Activated CD4-positive, alpha-beta T cell treated with anti-CD3 and anti-CD28 coated beads, Interleukin-2, amount 10 ng/mL, durations not matched to agents 24 days and 14 days (primary cell): ENCODE data around the gene STX1A. TPM values are rescaled to one million over a fixed set of nuclear protein-coding genes. Genes with fewer than 3 reads are reported as not detected.
"Not testable (repeated sequence)": the region's sequence is repeated elsewhere in the genome, so short reads cannot be mapped to it uniquely, and the experiment has no call there.

Source experiments
- DNase-seq: peaks from one replicate; pipeline ENCODE4 v3.0.0; 2022
- H3K27ac Mint-ChIP-seq: one replicate; pipeline ENCODE4 v1.8.0; 2022; ENCODE audit warnings: mild to moderate bottlenecking, mixed read lengths
- H3K27me3 Mint-ChIP-seq: one replicate; pipeline ENCODE4 v1.8.0; 2022; ENCODE audit warnings: mixed read lengths
- H3K36me3 Mint-ChIP-seq: one replicate; pipeline ENCODE4 v1.8.0; 2022; ENCODE audit warnings: low read depth, mild to moderate bottlenecking, mixed read lengths
- H3K4me1 Mint-ChIP-seq: one replicate; pipeline ENCODE4 v1.8.0; 2021; ENCODE audit warnings: mixed read lengths
- H3K4me3 Mint-ChIP-seq: one replicate; pipeline ENCODE4 v1.8.0; 2022; ENCODE audit warnings: mild to moderate bottlenecking, moderate library complexity, mixed read lengths
- H3K9me3 Mint-ChIP-seq: one replicate; pipeline ENCODE4 v1.8.0; 2021; ENCODE audit warnings: mixed read lengths
- intact Hi-C: fragments of 100-400 bp; cut with micrococcal nuclease; formaldehyde crosslinking; loops from one replicate; pipeline ENCODE4 v1.15.1; 2023
- total RNA-seq: library from RNA; stranded (reverse); gene quantifications from 2 replicates; pipeline ENCODE4 v1.2.3, GENCODE V29; 2022

Gene STX1A
- total RNA-seq, 1 donor from 2014 or later = 19.0 TPM

- Mint-ChIP-seq H3K27ac (no peak overlapping the region), H3K36me3 (peaks cover 27% of the 10 kb centered on the region), H3K4me3 (no peak overlapping the region), H3K9me3 (no peaks in the 10 kb centered on the region), H3K27me3 (peaks cover 2% of the 10 kb centered on the region), H3K4me1 (peaks cover 20% of the 10 kb centered on the region)
- intact Hi-C loops = no loop called here
- DNase-seq = no peak
These were observed 40.6 kb downstream of the STX1A start for GRCh38 chr7:73678862-73679261.

DNA sequence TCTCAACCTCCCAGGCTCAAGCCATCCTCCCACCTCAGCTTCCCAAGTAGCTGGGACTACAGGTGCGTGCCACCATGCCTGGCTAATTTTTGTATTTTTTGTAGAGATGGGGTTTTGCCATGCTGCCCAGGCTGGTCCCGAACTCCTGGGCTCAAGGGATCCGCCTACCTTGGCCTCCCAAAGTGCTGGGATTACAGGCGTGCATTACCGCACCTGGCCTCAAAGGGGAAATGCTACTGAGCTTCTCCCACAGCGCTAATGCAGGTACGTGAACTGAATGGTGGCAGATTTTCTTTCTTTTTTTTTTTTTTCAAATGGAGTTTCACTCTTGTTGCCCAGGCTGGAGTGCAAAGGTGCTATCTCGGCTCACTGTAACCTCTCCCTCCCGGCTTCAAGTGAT, 43.4 kb downstream of the STX1A start:
- H3K9me3 Mint-ChIP-seq, intact Hi-C loops, DNase-seq, H3K27ac Mint-ChIP-seq, H3K4me1 Mint-ChIP-seq, H3K4me3 Mint-ChIP-seq, H3K27me3 Mint-ChIP-seq: not testable (repeated sequence)
- peaks cover 17% of the 10 kb centered on the region for H3K36me3 Mint-ChIP-seq

- DNase-seq = no peak
- intact Hi-C loops = no loop called here
- no peaks in the 10 kb centered on the region for H3K9me3 Mint-ChIP-seq
- H3K27me3 Mint-ChIP-seq = peaks cover 14% of the 10 kb centered on the region
- no peaks in the 10 kb centered on the region for H3K4me1 Mint-ChIP-seq
- no peak overlapping the region for H3K27ac Mint-ChIP-seq
- no peak overlapping the region for H3K4me3 Mint-ChIP-seq
- H3K36me3 Mint-ChIP-seq = peaks cover 14% of the 10 kb centered on the region
These were observed 44.9 kb downstream of the STX1A start for GRCh38 chr7:73674468-73675124.

- no peak overlapping the region for H3K27ac Mint-ChIP-seq
- no peaks in the 10 kb centered on the region for H3K9me3 Mint-ChIP-seq
- H3K27me3 Mint-ChIP-seq = peaks cover 24% of the 10 kb centered on the region
- H3K4me1 Mint-ChIP-seq = peaks cover 9% of the 10 kb centered on the region
- H3K4me3 Mint-ChIP-seq = no peak overlapping the region
- H3K36me3 Mint-ChIP-seq = no peaks in the 10 kb centered on the region
- no peak for DNase-seq
- intact Hi-C loops = no loop called here
These were observed 47.5 kb downstream of the STX1A start for GRCh38 chr7:73671857-73672445.

DNA sequence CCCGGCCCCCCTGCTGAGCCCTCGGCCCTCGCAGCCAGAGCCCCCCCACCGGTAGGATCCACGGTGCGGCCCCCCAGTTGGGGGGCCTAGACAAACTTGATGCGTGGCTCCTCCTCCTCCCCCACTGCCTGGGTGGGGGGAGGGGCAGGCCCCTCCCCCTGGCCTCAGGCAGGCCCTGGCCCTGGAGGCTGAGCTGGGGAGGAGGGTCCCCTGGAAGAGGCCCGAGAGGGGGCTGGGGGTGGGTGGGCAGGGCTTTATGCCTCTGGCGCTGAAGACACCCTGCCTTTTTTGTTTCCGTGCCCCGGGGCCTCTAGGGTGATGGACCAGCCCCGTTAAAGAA, 48.2 kb downstream of the STX1A start:
- H3K27ac Mint-ChIP-seq = no peak overlapping the region
- no peaks in the 10 kb centered on the region for H3K9me3 Mint-ChIP-seq
- no peaks in the 10 kb centered on the region for H3K36me3 Mint-ChIP-seq
- intact Hi-C loops = no loop called here
- H3K27me3 Mint-ChIP-seq = peaks cover 24% of the 10 kb centered on the region
- peaks cover 9% of the 10 kb centered on the region for H3K4me1 Mint-ChIP-seq
- H3K4me3 Mint-ChIP-seq = no peak overlapping the region
- DNase-seq = no peak

GRCh38 chr7:73669858-73670385, 49.5 kb downstream of the STX1A start:
- H3K4me1 Mint-ChIP-seq = peaks cover 13% of the 10 kb centered on the region
- peaks cover 33% of the 10 kb centered on the region for H3K27me3 Mint-ChIP-seq
- H3K9me3 Mint-ChIP-seq = no peaks in the 10 kb centered on the region
- no peak overlapping the region for H3K27ac Mint-ChIP-seq
- no peak overlapping the region for H3K4me3 Mint-ChIP-seq
- intact Hi-C loops = loop anchor here (5.0 kb wide), 1 partner anchor 148 kb away; the partner anchor contains the start of gene BAZ1B
- H3K36me3 Mint-ChIP-seq = no peaks in the 10 kb centered on the region
- no peak for DNase-seq

DNA sequence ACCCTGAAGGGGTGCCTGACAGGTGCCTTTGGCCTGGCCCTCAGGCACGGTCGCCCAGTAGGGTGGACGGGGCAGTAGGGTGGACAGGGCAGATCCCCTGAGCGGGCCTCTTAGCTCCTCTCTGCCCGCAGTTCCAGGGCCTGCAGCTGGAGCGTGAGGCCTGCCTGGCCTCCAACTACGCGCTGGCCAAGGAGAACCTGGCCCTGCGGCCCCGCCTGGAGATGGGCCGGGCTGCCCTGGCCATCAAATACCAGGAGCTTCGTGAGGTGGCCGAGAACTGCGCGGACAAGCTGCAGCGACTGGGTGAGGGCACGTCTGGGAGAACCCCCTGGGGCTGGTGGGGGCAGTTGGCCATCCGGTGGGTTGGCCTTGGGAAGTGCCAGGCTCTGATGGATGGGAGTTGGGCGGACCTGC, 50.2 kb downstream of the STX1A start:
- intact Hi-C loops = loop anchor here (5.0 kb wide), 1 partner anchor 147 kb away; the partner anchor contains the start of gene BAZ1B
- Mint-ChIP-seq H3K36me3 (no peaks in the 10 kb centered on the region), H3K4me3 (no peak overlapping the region), H3K9me3 (no peaks in the 10 kb centered on the region), H3K27me3 (peaks cover 37% of the 10 kb centered on the region), H3K27ac (peak overlapping the region; percentile 49), H3K4me1 (peaks cover 13% of the 10 kb centered on the region)
- no peak for DNase-seq

DNA sequence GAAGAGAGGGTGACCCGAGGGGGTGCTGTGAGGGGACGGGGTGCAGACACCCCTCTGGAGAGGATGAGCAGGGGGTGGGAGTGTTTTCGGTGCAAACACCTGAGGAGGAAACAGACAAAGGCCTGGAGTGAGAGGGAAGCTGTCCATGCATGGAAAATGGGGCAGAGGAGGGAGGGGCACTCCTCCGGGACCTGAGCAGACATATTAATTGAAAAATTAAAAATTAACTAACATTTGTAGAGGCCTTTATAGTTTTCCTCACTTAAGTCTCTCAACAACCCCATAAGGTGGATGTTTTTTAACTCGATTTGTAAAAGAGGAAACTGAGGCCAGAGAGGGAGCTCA, 50.6 kb downstream of the STX1A start:
- Mint-ChIP-seq H3K4me1 (peaks cover 13% of the 10 kb centered on the region), H3K36me3 (no peaks in the 10 kb centered on the region), H3K4me3 (peak overlapping the region; percentile 78), H3K27ac (no peak overlapping the region), H3K27me3 (peaks cover 40% of the 10 kb centered on the region), H3K9me3 (no peaks in the 10 kb centered on the region)
- intact Hi-C loops = loop anchor here (5.0 kb wide), 1 partner anchor 147 kb away; the partner anchor contains the start of gene BAZ1B
- DNase-seq = no peak

GRCh38 chr7:73668103-73668885, 51.2 kb downstream of the STX1A start:
- Mint-ChIP-seq H3K4me1 (peaks cover 13% of the 10 kb centered on the region), H3K36me3 (no peaks in the 10 kb centered on the region), H3K27me3 (peaks cover 42% of the 10 kb centered on the region), H3K27ac (no peak overlapping the region), H3K9me3 (peaks cover 1% of the 10 kb centered on the region), H3K4me3 (peak overlapping the region; percentile 81)
- DNase-seq = no peak
- intact Hi-C loops = loop anchor here (5.0 kb wide), 1 partner anchor 146 kb away; the partner anchor contains the start of gene BAZ1B

DNA sequence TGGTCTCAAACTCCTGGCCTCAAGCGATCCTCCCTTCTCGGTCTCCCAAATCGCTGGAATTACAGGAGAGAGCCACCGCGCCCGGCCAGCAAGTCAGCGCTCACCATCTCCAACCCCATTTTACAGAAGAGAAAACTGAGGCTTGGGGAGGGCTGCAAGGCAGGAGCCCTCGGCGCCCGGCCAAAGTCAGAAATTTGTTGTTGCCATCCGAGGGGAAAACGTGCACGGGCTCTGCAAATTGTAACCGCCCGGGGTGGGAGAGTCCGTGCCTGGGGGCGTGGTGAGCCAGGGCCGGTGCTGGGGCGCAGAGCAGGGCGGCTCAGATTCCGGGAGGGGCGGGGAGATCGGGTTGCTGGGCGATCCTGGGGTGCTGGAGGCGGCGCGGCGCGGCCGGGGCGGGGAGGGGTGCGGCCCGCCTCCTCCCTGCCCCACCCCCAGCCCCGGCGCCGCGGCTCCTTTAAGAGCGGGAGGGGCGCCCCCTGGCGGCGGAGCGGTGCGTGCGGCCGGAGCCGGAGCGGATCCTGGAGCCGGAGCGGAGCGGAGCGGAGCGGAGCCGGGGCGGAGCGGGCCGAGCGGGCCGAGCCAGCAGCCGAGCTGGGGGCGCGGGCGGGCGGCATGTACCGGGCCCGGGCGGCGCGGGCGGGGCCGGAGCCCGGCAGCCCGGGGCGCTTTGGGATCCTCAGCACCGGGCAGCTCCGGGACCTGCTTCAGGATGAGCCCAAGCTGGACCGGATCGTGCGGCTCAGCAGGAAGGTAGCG, 51.9 kb downstream of the STX1A start, which contains the start of gene VPS37D:
Gene VPS37D (plus strand): TSS at position 488 of the 759 bp plus-strand sequence. CDS start 128 bp downstream, at position 616.
- intact Hi-C loops = loop anchor here (1.0 to 5.0 kb wide), 5 partner anchors 16 to 145 kb away; partner anchors contain the start of genes ABHD11, BAZ1B, BUD23 and DNAJC30

GRCh38 chr7:73663033-73663432, 56.4 kb downstream of the STX1A start:
- peaks cover 33% of the 10 kb centered on the region for H3K27me3 Mint-ChIP-seq
- no peak overlapping the region for H3K4me3 Mint-ChIP-seq

More for the DNA sequence above, 51.9 kb downstream of the STX1A start, which contains the start of gene VPS37D:
- H3K9me3 Mint-ChIP-seq = peaks cover 6% of the 10 kb centered on the region
- H3K36me3 Mint-ChIP-seq = no peaks in the 10 kb centered on the region
- H3K4me1 Mint-ChIP-seq = peaks cover 13% of the 10 kb centered on the region
- peak; percentile 98 for DNase-seq
- H3K4me3 Mint-ChIP-seq = peak within 1 kb of the TSS; percentile 81
- peaks cover 46% of the 10 kb centered on the region for H3K27me3 Mint-ChIP-seq
- no peak within 1 kb of the TSS for H3K27ac Mint-ChIP-seq

GRCh38 chr7:73660594-73660993, 58.9 kb downstream of the STX1A start:
- H3K9me3 Mint-ChIP-seq, intact Hi-C loops, DNase-seq, H3K27ac Mint-ChIP-seq, H3K36me3 Mint-ChIP-seq, H3K4me3 Mint-ChIP-seq, H3K4me1 Mint-ChIP-seq: not testable (repeated sequence)
- peaks cover 26% of the 10 kb centered on the region for H3K27me3 Mint-ChIP-seq

More at GRCh38 chr7:73663033-73663432, 56.4 kb downstream of the STX1A start:
- intact Hi-C loops = no loop called here
- Mint-ChIP-seq H3K4me1 (peaks cover 7% of the 10 kb centered on the region), H3K9me3 (peaks cover 6% of the 10 kb centered on the region), H3K36me3 (no peaks in the 10 kb centered on the region), H3K27ac (no peak overlapping the region)
- DNase-seq = no peak

DNA sequence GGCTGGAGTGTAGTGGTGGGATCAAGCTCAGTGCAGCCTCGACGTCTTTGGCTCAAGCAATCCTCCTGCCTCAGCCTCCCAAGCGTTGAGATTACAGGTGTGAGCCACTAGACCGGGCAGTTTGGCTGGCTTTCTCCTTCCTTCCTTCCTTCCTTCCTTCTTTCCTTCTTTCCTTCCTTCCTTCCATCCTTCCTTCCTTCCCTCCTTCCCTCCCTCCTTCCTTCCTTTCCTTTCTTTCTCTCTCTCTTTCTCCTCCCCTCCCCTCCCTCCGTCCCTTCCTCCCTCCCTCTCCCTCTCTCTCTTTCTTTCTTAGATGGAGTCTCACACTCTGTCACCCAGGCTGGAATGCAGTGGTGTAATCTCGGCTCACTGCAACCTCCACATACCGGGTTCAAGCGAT, 59.5 kb downstream of the STX1A start:
- DNase-seq = no peak
- Mint-ChIP-seq H3K27ac (no peak overlapping the region), H3K4me1 (no peaks in the 10 kb centered on the region), H3K9me3 (peaks cover 6% of the 10 kb centered on the region), H3K4me3 (no peak overlapping the region), H3K36me3 (no peaks in the 10 kb centered on the region), H3K27me3 (peaks cover 22% of the 10 kb centered on the region)
- intact Hi-C loops = no loop called here
